Keratinocyte (primary cell): ENCODE data around the gene TMEM125.

ENCODE experiments used
- CTCF ChIP-seq, 3 experiments: IDR thresholded peaks in 1 of 3; conservative IDR thresholded peaks in 1 of 3; optimal IDR thresholded peaks in 1 of 3; 2 replicates in 2 of 3; 3 replicates in 1 of 3; pipeline versions ENCODE3 to v1.5.1; 2011; ENCODE audit warnings: low read length in 3 of 3, mild to moderate bottlenecking in 3 of 3, moderate library complexity in 2 of 3, control low read depth in 1 of 3, inconsistent platforms in 1 of 3; ENCODE audit not compliant: insufficient read depth in 2 of 3; ENCODE audit errors: extremely low read depth in 1 of 3
- EZH2 ChIP-seq: IDR thresholded peaks from one replicate; pipeline ENCODE4 v1.6.1; 2012; ENCODE audit warnings: inconsistent platforms, mild to moderate bottlenecking, low read length, moderate library complexity

GRCh38 chr1:43256675-43257570, 12.9 kb upstream of the TMEM125 start:
- TF ChIP-seq CTCF (optimal IDR thresholded peaks at IDR 0.05 in 1 of 3, IDR thresholded peaks at IDR 0.05 in 1 of 3, conservative IDR thresholded peaks at IDR 0.05 in 1 of 3; ENCODE audit: extremely low read depth in 1 of 3, insufficient read depth in 2 of 3, low read length in 3 of 3) (no peak), EZH2 (no peak)
